D721Med (cell line): ENCODE results near the gene DHX35.

ENCODE experiments used
- DNase-seq: peaks from one replicate; pipeline ENCODE4 v3.0.0; 2011; ENCODE audit warnings: low spot score; ENCODE audit not compliant: insufficient read length
- FAIRE-seq: peaks from 2 replicates; lab custom pipeline; 2011; peaks lifted over from hg19 to GRCh38; lab: Jason Lieb, UNC
- TF ChIP-seq, protein P1 (sequence below): IDR thresholded peaks from 2 replicates; pipeline ENCODE4 v1.5.1; 2012; ENCODE audit warnings: mild to moderate bottlenecking, control low read depth; ENCODE audit not compliant: insufficient read depth; ENCODE audit errors: missing control alignments

DHX35 gene

DNA sequence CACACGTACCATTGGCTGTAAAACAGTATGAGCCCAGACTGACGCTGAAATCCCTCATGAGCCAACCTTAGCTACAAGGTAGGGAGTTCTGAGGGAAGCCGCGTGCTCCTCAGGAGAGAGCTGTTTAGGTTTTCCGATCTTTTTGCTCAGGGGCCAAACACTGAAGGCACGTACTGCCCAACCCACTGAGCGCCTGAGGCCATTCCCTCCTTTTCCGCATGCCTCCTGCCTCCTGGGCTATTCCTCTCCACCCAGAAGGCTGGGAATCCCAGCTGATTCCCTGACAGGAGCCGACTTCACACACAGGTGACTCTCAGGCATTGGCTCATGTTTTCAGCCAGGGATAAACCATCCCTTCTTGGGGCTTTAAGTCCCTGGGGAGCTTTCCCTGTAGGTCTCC is 41.3 kb upstream of the DHX35 start:
- DNase-seq (no peak), FAIRE-seq (no peak)
- TF ChIP-seq, protein P1, sequence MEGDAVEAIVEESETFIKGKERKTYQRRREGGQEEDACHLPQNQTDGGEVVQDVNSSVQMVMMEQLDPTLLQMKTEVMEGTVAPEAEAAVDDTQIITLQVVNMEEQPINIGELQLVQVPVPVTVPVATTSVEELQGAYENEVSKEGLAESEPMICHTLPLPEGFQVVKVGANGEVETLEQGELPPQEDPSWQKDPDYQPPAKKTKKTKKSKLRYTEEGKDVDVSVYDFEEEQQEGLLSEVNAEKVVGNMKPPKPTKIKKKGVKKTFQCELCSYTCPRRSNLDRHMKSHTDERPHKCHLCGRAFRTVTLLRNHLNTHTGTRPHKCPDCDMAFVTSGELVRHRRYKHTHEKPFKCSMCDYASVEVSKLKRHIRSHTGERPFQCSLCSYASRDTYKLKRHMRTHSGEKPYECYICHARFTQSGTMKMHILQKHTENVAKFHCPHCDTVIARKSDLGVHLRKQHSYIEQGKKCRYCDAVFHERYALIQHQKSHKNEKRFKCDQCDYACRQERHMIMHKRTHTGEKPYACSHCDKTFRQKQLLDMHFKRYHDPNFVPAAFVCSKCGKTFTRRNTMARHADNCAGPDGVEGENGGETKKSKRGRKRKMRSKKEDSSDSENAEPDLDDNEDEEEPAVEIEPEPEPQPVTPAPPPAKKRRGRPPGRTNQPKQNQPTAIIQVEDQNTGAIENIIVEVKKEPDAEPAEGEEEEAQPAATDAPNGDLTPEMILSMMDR = no peak

DNA sequence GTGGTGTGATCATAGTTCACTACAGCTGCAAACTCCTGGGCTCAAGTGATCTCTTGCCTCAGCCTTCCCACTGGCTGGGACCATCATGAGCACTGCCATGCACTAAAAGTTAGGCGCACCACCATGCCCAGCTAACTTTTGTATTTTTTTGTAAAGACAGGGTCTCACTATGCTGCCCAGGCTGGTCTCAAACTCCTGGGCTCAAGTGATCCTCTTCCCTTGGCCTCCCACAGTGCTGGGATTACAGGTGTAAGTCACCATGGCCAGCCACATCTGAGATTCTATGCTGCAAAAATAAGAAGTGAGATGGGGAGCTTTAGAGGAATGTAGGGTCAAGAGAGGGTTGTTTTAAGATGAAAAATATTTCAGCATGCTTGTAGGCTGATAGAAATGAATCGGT is 37.4 kb upstream of the DHX35 start:
- TF ChIP-seq, protein P1 = no peak
- DNase-seq (no peak), FAIRE-seq (no peak)

DNA sequence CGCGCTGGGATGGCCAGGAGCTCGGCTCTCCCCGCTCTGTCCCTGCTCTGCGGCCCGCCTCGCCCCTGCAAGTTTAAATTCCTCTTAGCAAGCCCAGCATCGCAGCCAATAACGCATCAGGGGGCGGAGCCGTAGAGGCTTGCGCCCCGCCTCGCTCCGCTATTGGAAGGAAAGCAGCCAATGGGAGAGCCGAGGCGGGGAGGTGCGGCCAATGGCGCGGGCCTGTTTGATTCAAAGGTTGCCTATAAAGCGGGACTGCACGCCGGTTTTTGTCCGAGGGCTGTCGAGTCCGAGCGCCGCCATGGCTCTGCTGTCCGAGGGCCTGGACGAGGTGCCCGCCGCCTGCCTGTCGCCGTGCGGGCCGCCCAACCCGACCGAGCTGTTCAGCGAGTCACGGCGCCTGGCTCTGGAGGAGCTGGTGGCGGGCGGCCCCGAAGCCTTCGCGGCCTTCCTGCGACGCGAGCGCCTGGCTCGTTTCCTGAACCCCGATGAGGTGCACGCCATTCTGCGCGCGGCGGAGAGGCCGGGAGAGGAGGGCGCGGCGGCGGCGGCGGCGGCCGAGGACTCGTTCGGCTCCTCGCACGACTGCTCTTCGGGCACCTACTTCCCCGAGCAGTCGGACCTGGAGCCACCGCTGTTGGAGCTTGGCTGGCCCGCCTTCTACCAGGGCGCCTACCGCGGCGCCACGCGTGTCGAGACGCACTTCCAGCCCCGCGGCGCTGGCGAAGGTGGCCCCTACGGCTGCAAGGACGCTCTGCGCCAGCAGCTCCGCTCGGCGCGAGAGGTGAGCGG is 35.8 kb upstream of the DHX35 start, which contains the start of gene FAM83D:
Gene FAM83D (plus strand): TSS at position 276 of the 792 bp plus-strand sequence. CDS start 26 bp downstream, at position 302.
- DNase-seq (peak; percentile 100), FAIRE-seq (no peak)
- TF ChIP-seq, protein P1 = no peak

DNA sequence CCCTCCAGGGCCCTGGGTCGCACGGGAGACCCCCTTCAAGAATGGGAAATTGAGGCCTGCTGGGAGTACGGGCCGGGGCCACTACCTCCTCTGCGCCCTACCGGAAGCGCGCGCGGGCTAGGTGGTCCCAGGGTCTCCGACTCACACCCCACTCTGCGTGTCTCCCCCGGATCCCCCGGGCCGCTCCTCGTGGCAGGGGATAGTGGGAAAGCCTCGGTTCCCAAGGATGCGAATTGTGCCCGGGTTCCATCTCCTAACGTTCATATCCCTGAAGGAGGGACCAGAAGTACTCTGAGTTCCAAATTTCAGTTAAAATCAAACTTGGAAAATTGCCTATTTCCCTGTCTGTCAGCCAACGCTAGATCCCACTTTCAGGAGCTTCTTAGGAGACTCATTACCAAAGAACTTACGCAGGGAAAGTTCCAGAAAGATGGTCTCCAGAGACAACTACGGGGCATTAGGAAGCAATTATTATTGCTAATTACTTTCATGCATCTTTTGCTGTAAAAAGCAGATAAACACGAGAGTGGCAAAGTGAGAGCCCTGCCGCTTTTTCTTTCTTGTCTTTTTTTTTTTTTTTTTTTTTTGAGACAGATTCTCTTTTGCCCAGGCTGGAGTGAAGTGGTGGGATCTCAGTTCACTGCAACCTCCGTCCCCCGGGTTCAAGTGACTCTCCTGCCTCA is 35.1 kb upstream of the DHX35 start:
- TF ChIP-seq, protein P1 = no peak
- DNase-seq (no peak), FAIRE-seq (no peak)

DNA sequence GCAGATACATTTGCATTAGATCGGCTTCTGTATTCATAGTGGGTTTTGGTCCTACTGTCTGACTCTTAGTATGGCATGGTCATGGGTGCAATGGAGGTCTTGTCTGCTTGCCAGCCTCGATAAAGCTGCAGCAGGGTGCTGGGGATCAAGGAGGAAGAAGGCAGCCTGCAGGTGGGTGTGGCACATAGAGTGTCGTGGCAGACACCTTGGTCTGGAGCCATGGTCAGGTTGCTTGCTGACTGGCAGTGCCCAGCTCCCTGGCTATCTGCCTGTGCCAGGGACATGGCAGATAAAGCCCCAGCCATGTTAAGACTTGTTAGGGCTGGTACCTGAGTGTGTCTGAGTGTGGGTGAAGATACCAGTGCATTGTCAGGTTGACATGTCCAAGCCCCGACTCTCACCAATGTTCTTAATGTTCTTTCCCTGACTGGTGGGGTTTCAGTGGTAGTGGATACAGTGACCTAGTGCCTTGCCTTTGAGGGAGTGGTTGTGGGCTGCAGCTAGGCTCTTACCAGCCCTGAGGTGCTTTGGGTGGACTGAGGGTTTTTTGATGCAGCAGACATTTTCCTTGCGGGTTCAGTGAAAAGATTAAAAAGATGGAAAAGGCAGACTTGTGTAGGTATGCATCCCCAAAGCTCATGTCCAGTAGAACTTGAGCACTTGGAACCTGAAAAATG is 34.1 kb upstream of the DHX35 start:
- FAIRE-seq = no peak
- DNase-seq = no peak
- TF ChIP-seq, protein P1 = no peak

DNA sequence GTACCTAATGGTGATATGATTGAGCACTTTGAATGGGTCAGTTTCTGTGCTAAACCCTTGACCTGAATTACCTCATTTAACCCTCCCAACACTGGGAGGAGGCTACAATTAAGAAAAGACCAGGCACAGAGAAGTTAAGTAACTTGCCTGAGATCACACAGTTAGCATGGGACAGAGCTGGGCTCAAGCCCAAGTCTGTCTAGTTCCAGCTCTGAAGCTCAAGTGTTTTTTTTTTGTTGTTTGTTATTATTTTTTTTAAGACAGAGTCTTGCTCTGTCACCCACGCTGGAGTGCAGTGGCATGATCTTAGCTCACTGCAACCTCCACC is 31.9 kb upstream of the DHX35 start:
- DNase-seq (no peak), FAIRE-seq (no peak)
- TF ChIP-seq, protein P1 = no peak
